ENCODE results near the gene MYO5B.
"Not testable (repeated sequence)": the region's sequence is repeated elsewhere in the genome, so short reads cannot be mapped to it uniquely, and the experiment has no call there.

MYO5B gene

DNA sequence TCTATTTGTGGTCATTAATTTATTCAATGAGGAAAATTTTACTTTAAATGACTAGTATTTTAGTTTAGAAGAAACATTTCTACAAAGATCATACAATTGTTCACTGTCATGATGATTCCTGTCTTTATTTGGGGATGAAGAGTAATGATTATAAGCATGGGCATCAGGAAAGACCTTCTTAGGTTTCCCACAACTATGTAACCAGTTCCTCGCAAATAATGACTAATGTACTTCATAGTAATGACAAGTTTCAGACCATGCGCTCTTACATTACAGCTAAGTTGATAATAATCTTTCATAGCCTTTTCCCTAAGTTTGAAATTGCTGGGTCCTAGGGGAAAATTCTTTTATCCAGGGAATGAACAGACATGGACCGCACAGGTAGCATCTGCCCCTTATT lies 90.5 kb downstream of the MYO5B start:
- Histone ChIP-seq H3K27me3 (ENCODE audit: insufficient read depth, low read depth) (no peaks in the 10 kb centered on the region), H3K79me2 (ENCODE audit: insufficient read depth, low read depth) (no peaks in the 10 kb centered on the region), H2AFZ (ENCODE audit: low read depth) (no peak overlapping the region), H3K27ac (no peak overlapping the region), H3K4me3 (IDR thresholded peaks at IDR 0.05; ENCODE audit: insufficient read depth, low read depth, low read length) (no peak overlapping the region), H3K36me3 (ENCODE audit: insufficient read depth) (no peaks in the 10 kb centered on the region), H4K20me1 (ENCODE audit: insufficient read depth) (no peaks in the 10 kb centered on the region), H3K4me1 (ENCODE audit: low read depth, poor library complexity, severe bottlenecking) (no peaks in the 10 kb centered on the region), H3K9ac (no peak overlapping the region), H3K4me2 (no peak overlapping the region)
- TF ChIP-seq, protein P1, sequence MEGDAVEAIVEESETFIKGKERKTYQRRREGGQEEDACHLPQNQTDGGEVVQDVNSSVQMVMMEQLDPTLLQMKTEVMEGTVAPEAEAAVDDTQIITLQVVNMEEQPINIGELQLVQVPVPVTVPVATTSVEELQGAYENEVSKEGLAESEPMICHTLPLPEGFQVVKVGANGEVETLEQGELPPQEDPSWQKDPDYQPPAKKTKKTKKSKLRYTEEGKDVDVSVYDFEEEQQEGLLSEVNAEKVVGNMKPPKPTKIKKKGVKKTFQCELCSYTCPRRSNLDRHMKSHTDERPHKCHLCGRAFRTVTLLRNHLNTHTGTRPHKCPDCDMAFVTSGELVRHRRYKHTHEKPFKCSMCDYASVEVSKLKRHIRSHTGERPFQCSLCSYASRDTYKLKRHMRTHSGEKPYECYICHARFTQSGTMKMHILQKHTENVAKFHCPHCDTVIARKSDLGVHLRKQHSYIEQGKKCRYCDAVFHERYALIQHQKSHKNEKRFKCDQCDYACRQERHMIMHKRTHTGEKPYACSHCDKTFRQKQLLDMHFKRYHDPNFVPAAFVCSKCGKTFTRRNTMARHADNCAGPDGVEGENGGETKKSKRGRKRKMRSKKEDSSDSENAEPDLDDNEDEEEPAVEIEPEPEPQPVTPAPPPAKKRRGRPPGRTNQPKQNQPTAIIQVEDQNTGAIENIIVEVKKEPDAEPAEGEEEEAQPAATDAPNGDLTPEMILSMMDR (conservative IDR thresholded peaks at IDR 0.05; ENCODE audit: low read depth, low read length) = no peak

DNA sequence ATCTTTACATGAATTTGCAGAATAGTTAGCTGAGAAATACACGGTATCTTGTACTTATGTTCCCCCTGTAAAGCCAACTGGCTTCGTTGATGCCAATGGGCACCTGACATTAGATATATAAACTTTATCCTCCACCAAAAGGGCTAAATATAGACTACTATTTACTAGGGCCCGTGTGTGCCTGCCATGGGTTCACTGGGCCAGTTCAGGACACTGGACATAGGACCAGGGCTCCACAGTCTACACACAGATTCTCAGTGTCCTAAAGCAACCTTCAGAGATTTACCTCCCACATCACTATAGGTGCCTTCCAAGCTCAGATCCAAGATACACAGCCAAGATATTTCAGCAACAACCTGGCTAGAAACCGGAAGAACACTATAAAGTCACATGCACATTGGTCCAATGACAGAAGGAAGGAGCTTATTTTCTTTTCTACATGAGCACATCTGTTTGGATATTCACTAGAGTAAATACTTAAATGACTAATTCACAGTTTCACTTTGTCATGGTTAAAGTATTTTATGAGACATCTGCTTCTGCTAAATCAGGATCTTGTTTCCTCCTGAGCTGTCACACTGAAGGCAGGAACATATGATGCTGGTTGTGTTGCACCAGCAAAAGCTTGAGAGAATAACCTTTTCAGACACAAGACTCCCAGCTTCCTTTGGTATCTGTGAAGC lies 95.1 kb downstream of the MYO5B start:
- H3K27me3 ChIP-seq (ENCODE audit: insufficient read depth, low read depth) = no peaks in the 10 kb centered on the region
- no peaks in the 10 kb centered on the region for H4K20me1 ChIP-seq (ENCODE audit: insufficient read depth)
- no peak overlapping the region for H3K4me2 ChIP-seq
- H3K4me1 ChIP-seq (ENCODE audit: low read depth, poor library complexity, severe bottlenecking) = no peaks in the 10 kb centered on the region
- TF ChIP-seq, protein P1 (conservative IDR thresholded peaks at IDR 0.05; ENCODE audit: low read depth, low read length) = no peak
- no peaks in the 10 kb centered on the region for H3K79me2 ChIP-seq (ENCODE audit: insufficient read depth, low read depth)
- H3K36me3 ChIP-seq (ENCODE audit: insufficient read depth) = no peaks in the 10 kb centered on the region
- H3K27ac ChIP-seq = no peak overlapping the region
- H3K9ac ChIP-seq = no peak overlapping the region
- H2AFZ ChIP-seq (ENCODE audit: low read depth) = no peak overlapping the region
- H3K4me3 ChIP-seq (IDR thresholded peaks at IDR 0.05; ENCODE audit: insufficient read depth, low read depth, low read length) = no peak overlapping the region

DNA sequence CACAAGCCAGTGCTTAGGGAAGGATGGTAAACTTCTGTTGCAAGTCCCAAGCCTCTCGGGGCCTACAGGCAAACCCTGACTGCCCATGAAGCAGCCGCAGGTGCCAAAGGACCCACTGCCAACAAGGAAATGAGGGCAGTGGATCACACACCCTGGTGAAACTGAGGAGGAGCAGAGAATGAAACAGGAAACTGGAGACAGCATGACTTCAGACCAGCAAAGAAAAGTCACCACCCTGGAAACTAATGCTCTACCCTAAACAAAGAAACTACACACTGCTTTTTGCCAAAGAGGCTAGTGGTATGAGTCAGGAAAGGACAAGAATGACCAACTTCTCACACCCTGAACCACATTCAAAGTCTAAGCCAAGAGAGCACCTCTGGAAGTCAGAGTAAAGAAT lies 97.2 kb downstream of the MYO5B start:
- Histone ChIP-seq H3K4me1 (ENCODE audit: low read depth, poor library complexity, severe bottlenecking) (no peaks in the 10 kb centered on the region), H3K36me3 (ENCODE audit: insufficient read depth) (no peaks in the 10 kb centered on the region), H3K9ac (no peak overlapping the region), H2AFZ (ENCODE audit: low read depth) (no peak overlapping the region), H3K27me3 (ENCODE audit: insufficient read depth, low read depth) (no peaks in the 10 kb centered on the region), H4K20me1 (ENCODE audit: insufficient read depth) (no peaks in the 10 kb centered on the region), H3K4me2 (no peak overlapping the region), H3K79me2 (ENCODE audit: insufficient read depth, low read depth) (no peaks in the 10 kb centered on the region), H3K27ac (no peak overlapping the region), H3K4me3 (IDR thresholded peaks at IDR 0.05; ENCODE audit: insufficient read depth, low read depth, low read length) (no peak overlapping the region)
- TF ChIP-seq, protein P1 (conservative IDR thresholded peaks at IDR 0.05; ENCODE audit: low read depth, low read length) = no peak

DNA sequence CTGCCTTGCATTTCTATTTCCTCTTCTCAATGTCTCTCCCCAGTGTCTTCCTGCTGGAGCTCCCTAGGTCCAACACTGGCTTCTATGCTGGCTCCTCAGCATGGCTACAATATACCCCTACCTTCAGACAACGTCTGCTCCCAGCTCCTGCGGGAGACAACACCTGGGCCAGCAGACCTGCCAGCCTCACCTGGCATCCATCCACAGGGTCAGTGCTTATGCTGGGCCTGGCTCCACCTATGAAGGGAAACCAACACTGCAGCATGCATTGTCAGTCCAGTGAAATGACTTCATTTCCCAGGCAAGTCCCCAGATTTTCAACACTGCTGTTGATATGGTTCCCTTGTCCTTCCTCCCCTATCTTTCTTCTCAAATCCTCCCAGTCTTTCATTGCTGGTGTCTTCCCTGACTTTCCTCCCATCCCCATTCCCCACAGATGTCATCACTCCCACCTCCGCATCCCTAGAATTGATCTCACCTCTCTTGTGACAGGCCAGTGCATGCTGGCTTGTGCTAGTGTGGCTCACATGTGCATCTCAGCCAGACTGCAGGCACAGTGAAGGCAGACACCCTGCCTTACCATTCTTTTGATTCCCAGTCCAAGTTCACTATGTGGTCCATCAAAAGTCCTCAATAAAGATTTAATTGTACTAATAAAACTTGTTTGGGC lies 98.0 kb downstream of the MYO5B start:
- Histone ChIP-seq H3K36me3 (ENCODE audit: insufficient read depth) (no peaks in the 10 kb centered on the region), H3K79me2 (ENCODE audit: insufficient read depth, low read depth) (no peaks in the 10 kb centered on the region), H3K9ac (no peak overlapping the region), H3K27ac (no peak overlapping the region), H4K20me1 (ENCODE audit: insufficient read depth) (no peaks in the 10 kb centered on the region), H2AFZ (ENCODE audit: low read depth) (no peak overlapping the region), H3K4me1 (ENCODE audit: low read depth, poor library complexity, severe bottlenecking) (no peaks in the 10 kb centered on the region), H3K4me3 (IDR thresholded peaks at IDR 0.05; ENCODE audit: insufficient read depth, low read depth, low read length) (no peak overlapping the region), H3K27me3 (ENCODE audit: insufficient read depth, low read depth) (no peaks in the 10 kb centered on the region), H3K4me2 (no peak overlapping the region)
- TF ChIP-seq, protein P1 (conservative IDR thresholded peaks at IDR 0.05; ENCODE audit: low read depth, low read length) = no peak

DNA sequence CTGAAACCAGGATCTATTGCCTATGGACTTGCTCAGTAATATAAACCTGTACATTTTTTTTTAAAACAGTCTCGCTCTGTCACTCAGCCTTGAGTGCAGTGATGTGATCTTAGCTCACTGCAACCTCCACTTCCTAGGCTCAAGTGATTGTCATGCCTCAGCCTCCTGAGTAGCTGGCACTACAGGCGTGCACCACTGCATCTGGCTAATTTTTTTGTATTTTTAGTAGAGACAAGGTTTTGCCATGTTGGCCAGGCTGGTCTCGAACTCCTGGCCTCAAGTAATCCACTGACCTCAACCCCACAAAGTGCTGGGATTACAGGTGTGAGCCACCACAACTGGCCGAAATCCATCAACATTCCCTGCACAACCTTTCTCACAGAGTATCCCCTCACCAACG lies 100.2 kb downstream of the MYO5B start:
- H3K27ac ChIP-seq; H4K20me1 ChIP-seq (ENCODE audit: insufficient read depth); H3K4me2 ChIP-seq; H3K79me2 ChIP-seq (ENCODE audit: insufficient read depth, low read depth); H3K36me3 ChIP-seq (ENCODE audit: insufficient read depth); H3K27me3 ChIP-seq (ENCODE audit: insufficient read depth, low read depth); H2AFZ ChIP-seq (ENCODE audit: low read depth); H3K9ac ChIP-seq; H3K4me3 ChIP-seq (IDR thresholded peaks at IDR 0.05; ENCODE audit: insufficient read depth, low read depth, low read length); H3K4me1 ChIP-seq (ENCODE audit: low read depth, poor library complexity, severe bottlenecking): not testable (repeated sequence)
